GM23248 (cell line): ENCODE results near the gene CTIF. TPM values are rescaled to one million over a fixed set of nuclear protein-coding genes. Genes with fewer than 3 reads are reported as not detected.

Experiments used
- DNase-seq: peaks from one replicate; pipeline ENCODE4 v3.0.0-alpha.2; 2015
- H2AFZ ChIP-seq: fragments of 200-600 bp; sonication (generic); 2 replicates; pipeline ENCODE4 v1.6.1; 2016; ENCODE audit warnings: antibody characterized with exemption
- H3F3A ChIP-seq: fragments of 200-600 bp; sonication (generic); 2 replicates; pipeline ENCODE4 v1.6.1; 2016; ENCODE audit warnings: mild to moderate bottlenecking, antibody characterized with exemption, mixed run types; ENCODE audit not compliant: insufficient read depth
- H3K27ac ChIP-seq: fragments of 200-600 bp; sonication (generic); 2 replicates; pipeline ENCODE4 v1.5.1; 2016; ENCODE audit warnings: mild to moderate bottlenecking
- H3K27me3 ChIP-seq: fragments of 200-600 bp; sonication (generic); replicated peaks from 2 replicates; pipeline ENCODE4 v1.6.1; 2016; ENCODE audit warnings: mild to moderate bottlenecking; ENCODE audit not compliant: insufficient read depth
- H3K36me3 ChIP-seq: fragments of 200-600 bp; sonication (generic); 2 replicates; pipeline ENCODE4 v1.6.1; 2016; ENCODE audit warnings: low read depth, mild to moderate bottlenecking
- H3K4me1 ChIP-seq: fragments of 200-600 bp; sonication (generic); 2 replicates; pipeline ENCODE4 v1.6.1; 2016; ENCODE audit warnings: mild to moderate bottlenecking; ENCODE audit not compliant: insufficient read depth
- H3K4me2 ChIP-seq: fragments of 200-600 bp; sonication (generic); one replicate; pipeline ENCODE4 v1.6.1; 2016; ENCODE audit warnings: mild to moderate bottlenecking; ENCODE audit not compliant: unreplicated experiment
- H3K4me3 ChIP-seq: fragments of 200-600 bp; sonication (generic); 2 replicates; pipeline ENCODE4 v1.5.1; 2016; ENCODE audit warnings: mild to moderate bottlenecking
- H3K79me2 ChIP-seq: fragments of 200-600 bp; sonication (generic); 2 replicates; pipeline ENCODE4 v1.6.1; 2016; ENCODE audit warnings: mild to moderate bottlenecking; ENCODE audit not compliant: insufficient read depth
- H3K9ac ChIP-seq: fragments of 200-600 bp; sonication (generic); 2 replicates; pipeline ENCODE4 v1.6.1; 2016; ENCODE audit warnings: mild to moderate bottlenecking
- H3K9me2 ChIP-seq: fragments of 200-600 bp; sonication (generic); 2 replicates; pipeline ENCODE4 v1.6.1; 2016; ENCODE audit warnings: mixed run types, mild to moderate bottlenecking, moderate library complexity; ENCODE audit not compliant: insufficient read depth
- H3K9me3 ChIP-seq: fragments of 200-600 bp; sonication (generic); one replicate; pipeline ENCODE4 v1.6.1; 2017; ENCODE audit warnings: low read depth
- H4K20me1 ChIP-seq: fragments of 200-600 bp; sonication (generic); 2 replicates; pipeline ENCODE4 v1.6.0; 2016; ENCODE audit not compliant: insufficient read depth
- EZH2 ChIP-seq: fragments of 200-600 bp; sonication (generic); IDR thresholded peaks from 2 replicates; pipeline ENCODE4 v1.6.1; 2018; ENCODE audit warnings: antibody characterized with exemption, mild to moderate bottlenecking; ENCODE audit not compliant: insufficient read depth, poor library complexity, severe bottlenecking
- EZH2phosphoT487 ChIP-seq: fragments of 200-600 bp; sonication (generic); IDR thresholded peaks from 2 replicates; pipeline ENCODE4 v1.6.1; 2018; ENCODE audit warnings: antibody characterized with exemption, moderate library complexity, mild to moderate bottlenecking, low read depth; ENCODE audit not compliant: insufficient read depth
- WGBS, 2 experiments: methylation state at CpG; one replicate each; pipeline ENCODE4 v1.1.6; 2015 to 2017; ENCODE audit warnings: low lambda C conversion rate in 2 of 2, low coverage in 1 of 2; ENCODE audit errors: missing lambda C conversion rate in 2 of 2; 5-methylcytosine and 5-hydroxymethylcytosine counted together
- in situ Hi-C: fragments of 300-500 bp; cut with MboI; formaldehyde crosslinking; loops from 2 replicates; pipeline ENCODE4 v1.15.0; 2020
- polyA plus RNA-seq: library from polyadenylated mRNA; unstranded; fragments of >200 nt; fragmentation: Nextera tagmentation; extraction: Ambion mirVana; gene quantifications from 2 replicates; pipeline ENCODE4 v1.2.1, GENCODE V29; 2016
- total RNA-seq: library from RNA; depleted of rRNA; stranded (reverse); fragments of >200 nt; shearing (Covaris generic); gene quantifications from 2 replicates; pipeline ENCODE4 v1.2.3, GENCODE V29; 2014

Gene CTIF
- total and polyA plus RNA-seq, 2 experiments from 2014 or later, result 21.5 to 46.8 TPM

DNA sequence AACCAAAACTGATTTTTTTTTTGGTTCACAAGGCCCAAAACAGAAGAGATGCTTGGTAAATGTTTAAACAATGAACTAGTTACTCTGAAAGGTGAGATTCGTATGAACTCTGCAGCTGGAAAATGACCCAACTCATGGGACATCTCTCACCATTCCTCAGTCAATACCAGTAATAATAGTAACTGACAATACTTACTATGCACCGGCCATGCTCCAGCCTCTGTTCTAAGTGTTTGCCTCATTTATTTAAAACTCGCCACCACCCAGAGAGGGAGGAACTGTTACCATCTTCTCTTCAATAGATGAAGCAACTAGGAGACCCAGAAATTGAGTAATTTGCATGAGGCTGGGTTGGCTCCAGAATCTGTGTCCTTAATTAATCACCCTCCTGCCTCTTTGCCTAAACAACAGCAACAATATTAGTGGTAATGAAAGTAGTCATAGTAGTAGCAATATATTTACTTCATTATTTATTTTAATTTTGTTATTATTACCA is 130.4 kb downstream of the CTIF start:
- WGBS, 2 experiments, result 76 to 84% methylated on average over 3 of the region's 3 CpGs
- Histone ChIP-seq H3K79me2 (peaks cover 19% of the 10 kb centered on the region), H3K4me3 (no peak overlapping the region), H2AFZ (no peak overlapping the region), H3K9me2 (no peaks in the 10 kb centered on the region), H3K9me3 (no peaks in the 10 kb centered on the region), H3K9ac (no peak overlapping the region), H3K36me3 (peaks cover 35% of the 10 kb centered on the region), H3F3A (peaks cover 10% of the 10 kb centered on the region), H4K20me1 (no peaks in the 10 kb centered on the region; the same call in 1 of the 2 replicates), H3K27me3 (no peaks in the 10 kb centered on the region), H3K27ac (no peak overlapping the region), H3K4me2 (no peak overlapping the region), H3K4me1 (peaks cover 8% of the 10 kb centered on the region)
- DNase-seq, result no peak
- no peak for TF ChIP-seq EZH2phosphoT487
- no peak for TF ChIP-seq EZH2
- in situ Hi-C loops, result no loop called here

- no peak overlapping the region for H2AFZ ChIP-seq
- no peak overlapping the region for H3K27ac ChIP-seq
- peaks cover 16% of the 10 kb centered on the region for H3K4me1 ChIP-seq
- peaks cover 17% of the 10 kb centered on the region for H3K79me2 ChIP-seq
- no peaks in the 10 kb centered on the region for H3K9me2 ChIP-seq
- WGBS, 2 experiments, result 98% methylated on average over 7 of the region's 7 CpGs
- in situ Hi-C loops, result loop anchor here (10.0 kb wide), 1 partner anchor 505 kb away; no protein-coding TSS in a partner anchor
- no peak overlapping the region for H3K9ac ChIP-seq
- H3K4me3 ChIP-seq, result no peak overlapping the region
- H3K27me3 ChIP-seq, result no peaks in the 10 kb centered on the region
- peaks cover 15% of the 10 kb centered on the region for H3F3A ChIP-seq
- H3K36me3 ChIP-seq, result peaks cover 33% of the 10 kb centered on the region
- no peaks in the 10 kb centered on the region for H3K9me3 ChIP-seq
- no peak overlapping the region for H3K4me2 ChIP-seq
- no peak for DNase-seq
- TF ChIP-seq EZH2phosphoT487 (no peak), EZH2 (no peak)
- no peaks in the 10 kb centered on the region; the same call in 1 of the 2 replicates for H4K20me1 ChIP-seq
These were observed 131.3 kb downstream of the CTIF start for GRCh38 chr18:48669991-48670750.

DNA sequence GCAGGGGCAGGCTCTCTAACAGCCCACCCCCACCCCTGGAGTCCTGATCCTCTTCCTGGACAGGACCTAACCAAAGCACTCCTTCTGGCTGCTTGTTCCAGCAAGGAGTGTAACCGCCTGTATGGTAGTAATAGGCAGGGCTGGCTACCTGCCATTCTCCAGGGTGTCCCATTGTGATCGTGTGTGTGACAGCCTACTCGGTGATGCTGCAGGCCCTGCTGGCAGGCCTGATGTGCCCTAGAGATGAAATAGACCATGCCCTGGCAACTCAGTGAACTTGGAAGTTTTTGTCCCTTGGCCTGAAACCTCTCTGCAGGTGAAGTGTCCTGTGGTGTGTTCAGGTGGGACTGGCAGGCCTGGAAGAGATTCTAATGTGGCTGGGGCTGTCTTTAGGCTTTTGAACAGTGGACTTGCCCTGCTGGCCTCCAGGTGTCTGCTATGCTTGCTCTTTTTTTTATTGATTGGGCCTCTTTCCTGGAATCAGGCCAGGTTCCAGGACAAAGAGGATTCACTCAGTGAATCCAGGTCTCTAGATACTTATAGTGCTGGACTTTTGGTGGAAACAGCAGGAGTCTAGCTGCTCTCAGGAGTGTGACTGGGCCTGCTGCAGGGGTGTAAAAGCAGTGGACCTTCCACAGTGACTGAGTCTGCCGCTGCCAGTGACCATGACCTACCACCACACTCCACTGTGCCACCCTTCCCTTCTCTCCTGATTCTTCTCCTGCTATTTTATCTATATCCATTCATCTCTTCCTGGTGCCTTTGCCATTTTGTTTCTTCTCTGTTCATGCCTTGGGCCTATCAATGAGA is 132.1 kb downstream of the CTIF start:
- DNase-seq, result no peak
- H3F3A ChIP-seq, result peaks cover 15% of the 10 kb centered on the region
- TF ChIP-seq EZH2 (no peak), EZH2phosphoT487 (no peak)
- H4K20me1 ChIP-seq, result no peaks in the 10 kb centered on the region; the same call in 1 of the 2 replicates
- peaks cover 24% of the 10 kb centered on the region for H3K4me1 ChIP-seq
- H3K27ac ChIP-seq, result no peak overlapping the region
- WGBS, 2 experiments, result 92% methylated on average over 4 of the region's 4 CpGs
- H3K79me2 ChIP-seq, result peaks cover 23% of the 10 kb centered on the region
- no peak overlapping the region for H3K9ac ChIP-seq
- no peak overlapping the region for H2AFZ ChIP-seq
- H3K27me3 ChIP-seq, result no peaks in the 10 kb centered on the region
- in situ Hi-C loops, result loop anchor here (10.0 kb wide), 1 partner anchor 504 kb away; no protein-coding TSS in a partner anchor
- no peak overlapping the region for H3K4me3 ChIP-seq
- no peak overlapping the region for H3K4me2 ChIP-seq
- H3K36me3 ChIP-seq, result peaks cover 25% of the 10 kb centered on the region
- H3K9me3 ChIP-seq, result no peaks in the 10 kb centered on the region
- no peaks in the 10 kb centered on the region for H3K9me2 ChIP-seq

GRCh38 chr18:48671561-48671945 is 132.7 kb downstream of the CTIF start:
- no peak for DNase-seq
- H3K9me3 ChIP-seq, result no peaks in the 10 kb centered on the region
- H4K20me1 ChIP-seq, result no peaks in the 10 kb centered on the region; the same call in 1 of the 2 replicates
- no peaks in the 10 kb centered on the region for H3K9me2 ChIP-seq
- peaks cover 20% of the 10 kb centered on the region for H3K36me3 ChIP-seq
- H3K4me2 ChIP-seq, result no peak overlapping the region
- peaks cover 24% of the 10 kb centered on the region for H3K79me2 ChIP-seq
- H2AFZ ChIP-seq, result no peak overlapping the region
- TF ChIP-seq EZH2phosphoT487, result no peak
- no peak for TF ChIP-seq EZH2
- in situ Hi-C loops, result loop anchor here (10.0 kb wide), 1 partner anchor 503 kb away; no protein-coding TSS in a partner anchor
- no peak overlapping the region for H3K4me3 ChIP-seq
- H3K27me3 ChIP-seq, result no peaks in the 10 kb centered on the region
- peaks cover 15% of the 10 kb centered on the region for H3F3A ChIP-seq
- 88 to 100% methylated on average over 1 of the region's 1 CpG for WGBS, 2 experiments
- H3K27ac ChIP-seq, result no peak overlapping the region
- H3K9ac ChIP-seq, result no peak overlapping the region
- peaks cover 30% of the 10 kb centered on the region for H3K4me1 ChIP-seq
